ENCODE results near the gene DOK7.

DNA sequence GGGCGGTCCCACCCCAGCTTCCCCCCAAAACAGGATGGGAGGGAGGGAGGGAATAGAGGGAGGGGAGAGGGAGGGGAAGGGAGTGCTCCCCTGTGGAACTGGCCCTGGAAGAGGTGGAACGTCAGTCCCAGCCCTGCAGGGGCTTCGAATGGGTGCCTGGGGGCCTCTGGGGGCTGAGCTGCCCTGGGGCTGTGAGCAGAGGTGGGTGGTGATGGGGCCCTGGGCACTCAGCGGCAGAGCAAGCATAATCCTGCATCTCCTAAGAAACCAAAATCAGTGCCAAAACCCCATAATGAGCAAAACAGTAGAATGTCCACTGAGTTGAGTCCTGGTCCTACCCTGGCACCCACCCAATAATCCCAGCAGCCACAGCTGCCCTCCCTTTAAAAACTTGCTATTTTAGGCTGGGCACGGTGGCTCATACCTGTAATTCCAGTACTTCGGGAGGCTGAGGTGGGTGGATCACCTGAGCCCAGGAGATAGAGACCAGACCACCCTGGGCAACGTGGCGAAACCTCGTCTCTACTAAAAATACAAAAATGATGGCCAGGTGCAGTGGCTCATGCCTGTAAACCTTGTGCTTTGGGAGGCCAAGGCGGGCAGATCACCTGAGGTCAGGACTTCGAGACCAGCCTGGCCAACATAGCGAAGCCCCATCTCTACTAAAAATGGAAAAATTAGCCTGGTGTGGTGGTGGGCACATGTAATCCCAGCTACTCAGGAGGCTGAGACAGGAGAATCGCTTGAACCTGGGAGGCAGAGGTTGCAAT lies 11.1 kb downstream of the DOK7 start:
- TF ChIP-seq SUZ12 (IDR thresholded peaks at IDR 0.05; ENCODE audit: extremely low read depth, insufficient read depth, insufficient read length) = no peak
- no peak for TF ChIP-seq YY1 (IDR thresholded peaks at IDR 0.05; ENCODE audit: insufficient read depth, insufficient read length)
- TF ChIP-seq ZNF274 (IDR thresholded peaks at IDR 0.05; ENCODE audit: low read depth, low read length) = no peak
